Parathyroid adenoma (tissue), 2 donors: ENCODE results near the gene PREX1.

ENCODE experiments used
- H2AFZ ChIP-seq: fragments of 300-600 bp; sonication (generic); one replicate; pipeline ENCODE4 v1.7.0; 2017; ENCODE audit warnings: antibody characterized with exemption, mild to moderate bottlenecking
- H3K27ac ChIP-seq: fragments of 300-600 bp; sonication (generic); one replicate; pipeline ENCODE4 v1.7.0; 2017
- H3K27me3 ChIP-seq: fragments of 300-600 bp; sonication (generic); one replicate; pipeline ENCODE4 v1.7.0; 2017; ENCODE audit warnings: low read length; ENCODE audit not compliant: control insufficient read depth, insufficient read depth
- H3K36me3 ChIP-seq: fragments of 300-600 bp; sonication (generic); one replicate; pipeline ENCODE4 v1.7.0; 2017; ENCODE audit warnings: low read length; ENCODE audit not compliant: control insufficient read depth, insufficient read depth
- H3K4me1 ChIP-seq: fragments of 300-600 bp; sonication (generic); one replicate; pipeline ENCODE4 v1.7.0; 2017; ENCODE audit warnings: control low read depth
- H3K4me2 ChIP-seq: fragments of 300-600 bp; sonication (generic); one replicate; pipeline ENCODE4 v1.7.0; 2017; ENCODE audit warnings: low read length
- H3K4me3 ChIP-seq: fragments of 300-600 bp; sonication (generic); one replicate; pipeline ENCODE4 v1.7.0; 2017; ENCODE audit warnings: low read depth, low read length
- H3K79me2 ChIP-seq: fragments of 300-600 bp; sonication (generic); one replicate; pipeline ENCODE4 v1.7.0; 2017; ENCODE audit warnings: control low read depth
- H3K9ac ChIP-seq: fragments of 300-600 bp; sonication (generic); one replicate; pipeline ENCODE4 v1.7.0; 2017; ENCODE audit warnings: mild to moderate bottlenecking
- H3K9me3 ChIP-seq: fragments of 300-600 bp; sonication (generic); one replicate; pipeline ENCODE4 v1.7.0; 2017; ENCODE audit warnings: low read length; ENCODE audit not compliant: control insufficient read depth
- TF ChIP-seq, protein P1 (sequence below): fragments of 300-600 bp; sonication (generic); IDR thresholded peaks from one replicate; pipeline ENCODE4 v1.7.0; 2017; ENCODE audit warnings: antibody characterized with exemption, mild to moderate bottlenecking
- donor health status: primary hyperparathyroidism.

PREX1 gene

DNA sequence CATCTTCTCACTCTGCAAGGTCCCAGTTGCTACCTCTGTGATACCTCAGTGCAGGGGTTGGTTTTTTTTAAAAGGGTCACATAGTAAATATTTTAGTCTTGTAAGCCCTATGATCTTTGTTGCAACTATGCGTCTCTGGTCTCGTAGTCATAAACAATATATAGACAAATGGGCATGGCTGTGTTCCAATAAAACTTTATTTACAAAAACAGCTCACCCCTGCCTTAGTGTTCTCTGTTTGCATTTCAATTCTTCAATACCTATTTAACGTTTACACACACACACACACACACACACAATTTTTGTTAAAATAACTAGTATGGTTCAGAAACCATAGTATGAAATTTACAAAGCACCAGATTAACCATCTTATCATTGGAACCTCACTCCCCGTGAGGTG lies 216.8 kb downstream of the PREX1 start:
- H3K36me3 ChIP-seq = no peaks in the 10 kb centered on the region

DNA sequence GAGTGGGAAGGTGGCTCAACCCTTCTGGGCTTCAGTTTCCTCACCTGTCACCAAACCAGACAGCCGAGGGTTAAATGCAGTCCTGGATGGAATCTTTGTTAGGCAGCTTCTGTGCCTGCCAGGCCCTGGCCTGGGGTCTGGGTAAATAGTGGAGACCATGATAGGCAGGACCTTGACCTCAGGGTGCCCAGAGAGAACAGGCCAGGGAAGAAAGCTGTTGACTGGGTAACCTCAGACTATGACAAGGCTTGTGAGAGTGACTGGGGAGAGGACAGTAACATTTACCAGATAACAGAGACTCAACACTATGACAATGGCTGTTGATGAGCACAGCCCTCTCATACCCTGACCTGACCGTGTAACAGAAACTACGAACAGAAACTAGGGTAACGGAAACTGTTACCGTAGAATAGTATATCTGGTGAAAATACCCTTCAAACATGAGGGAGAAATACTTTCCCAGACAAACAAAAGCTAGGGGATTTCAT lies 218.3 kb downstream of the PREX1 start:
- Histone ChIP-seq H3K27me3 (no peaks in the 10 kb centered on the region), H3K36me3 (no peaks in the 10 kb centered on the region), H3K4me3 (no peak overlapping the region), H3K79me2 (no peaks in the 10 kb centered on the region), H3K4me1 (no peaks in the 10 kb centered on the region), H3K9me3 (no peaks in the 10 kb centered on the region), H3K9ac (no peak overlapping the region), H2AFZ (no peak overlapping the region), H3K4me2 (no peak overlapping the region), H3K27ac (no peak overlapping the region)
- TF ChIP-seq, protein P1, sequence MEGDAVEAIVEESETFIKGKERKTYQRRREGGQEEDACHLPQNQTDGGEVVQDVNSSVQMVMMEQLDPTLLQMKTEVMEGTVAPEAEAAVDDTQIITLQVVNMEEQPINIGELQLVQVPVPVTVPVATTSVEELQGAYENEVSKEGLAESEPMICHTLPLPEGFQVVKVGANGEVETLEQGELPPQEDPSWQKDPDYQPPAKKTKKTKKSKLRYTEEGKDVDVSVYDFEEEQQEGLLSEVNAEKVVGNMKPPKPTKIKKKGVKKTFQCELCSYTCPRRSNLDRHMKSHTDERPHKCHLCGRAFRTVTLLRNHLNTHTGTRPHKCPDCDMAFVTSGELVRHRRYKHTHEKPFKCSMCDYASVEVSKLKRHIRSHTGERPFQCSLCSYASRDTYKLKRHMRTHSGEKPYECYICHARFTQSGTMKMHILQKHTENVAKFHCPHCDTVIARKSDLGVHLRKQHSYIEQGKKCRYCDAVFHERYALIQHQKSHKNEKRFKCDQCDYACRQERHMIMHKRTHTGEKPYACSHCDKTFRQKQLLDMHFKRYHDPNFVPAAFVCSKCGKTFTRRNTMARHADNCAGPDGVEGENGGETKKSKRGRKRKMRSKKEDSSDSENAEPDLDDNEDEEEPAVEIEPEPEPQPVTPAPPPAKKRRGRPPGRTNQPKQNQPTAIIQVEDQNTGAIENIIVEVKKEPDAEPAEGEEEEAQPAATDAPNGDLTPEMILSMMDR = no peak

More for the DNA sequence above, 216.8 kb downstream of the PREX1 start:
- Histone ChIP-seq H2AFZ (no peak overlapping the region), H3K9ac (no peak overlapping the region), H3K4me3 (no peak overlapping the region), H3K4me1 (no peaks in the 10 kb centered on the region), H3K4me2 (no peak overlapping the region), H3K79me2 (no peaks in the 10 kb centered on the region), H3K27ac (no peak overlapping the region), H3K27me3 (no peaks in the 10 kb centered on the region), H3K9me3 (no peaks in the 10 kb centered on the region)
- TF ChIP-seq, protein P1 = no peak

DNA sequence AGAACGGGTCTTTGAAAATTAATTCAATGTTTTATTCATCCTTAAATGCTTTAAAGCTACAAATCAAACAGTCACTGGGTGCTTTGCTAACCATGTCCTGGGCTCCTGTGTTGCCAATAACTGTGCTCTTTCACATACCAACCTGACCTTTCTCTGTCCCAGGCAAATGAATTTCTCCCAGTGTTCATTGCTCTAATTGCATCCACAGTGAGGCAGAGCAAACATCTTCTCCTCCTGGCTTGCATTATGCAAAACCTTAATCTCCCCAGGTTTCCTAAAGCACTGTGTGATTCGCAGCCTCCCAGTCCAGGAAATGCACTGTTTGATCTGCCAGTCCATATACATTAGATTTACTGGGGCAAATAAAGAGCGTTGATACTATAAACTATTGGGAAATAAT lies 219.0 kb downstream of the PREX1 start:
- Histone ChIP-seq H3K4me3 (no peak overlapping the region), H3K27ac (no peak overlapping the region), H2AFZ (no peak overlapping the region)

DNA sequence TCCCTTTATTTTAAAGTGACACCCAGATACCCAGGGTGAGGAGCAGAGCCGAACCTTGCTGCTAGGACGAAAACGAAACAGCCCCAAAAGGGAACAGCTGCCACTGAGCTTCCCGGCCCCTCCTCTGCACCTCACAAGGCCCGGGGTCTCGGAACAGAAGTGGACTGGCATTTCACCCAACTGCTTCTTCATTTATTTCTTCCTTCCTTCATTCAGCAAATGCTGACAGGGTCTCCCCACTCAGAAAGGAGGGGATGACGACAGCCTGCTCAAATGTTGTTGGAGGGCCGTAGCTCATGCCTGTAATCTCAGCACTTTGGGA lies 220.3 kb downstream of the PREX1 start:
- H3K27ac ChIP-seq = no peak overlapping the region
- no peaks in the 10 kb centered on the region for H3K9me3 ChIP-seq

More for the DNA sequence above, 219.0 kb downstream of the PREX1 start:
- Histone ChIP-seq H3K9me3 (no peaks in the 10 kb centered on the region), H3K27me3 (no peaks in the 10 kb centered on the region), H3K79me2 (no peaks in the 10 kb centered on the region), H3K9ac (no peak overlapping the region), H3K36me3 (no peaks in the 10 kb centered on the region), H3K4me2 (no peak overlapping the region), H3K4me1 (no peaks in the 10 kb centered on the region)
- TF ChIP-seq, protein P1 = no peak

More for the DNA sequence above, 220.3 kb downstream of the PREX1 start:
- Histone ChIP-seq H3K27me3 (no peaks in the 10 kb centered on the region), H3K9ac (no peak overlapping the region), H3K4me1 (no peaks in the 10 kb centered on the region), H3K79me2 (no peaks in the 10 kb centered on the region), H2AFZ (no peak overlapping the region), H3K4me3 (no peak overlapping the region), H3K36me3 (no peaks in the 10 kb centered on the region), H3K4me2 (no peak overlapping the region)
- TF ChIP-seq, protein P1 = no peak
